Left hindlimb (tissue), 1 donor: ENCODE measurements around the gene SLC28A2.
A peak's percentile ranks its signal among the peaks of the same experiment; 100 is the strongest.
"Not testable (repeated sequence)": the region's sequence is repeated elsewhere in the genome, so short reads cannot be mapped to it uniquely, and the experiment has no call there.

Experiments
- DNase-seq: peaks from one replicate; pipeline ENCODE4 v3.0.0-alpha.2; 2018

SLC28A2 gene

GRCh38 chr15:45265506-45265905, 13.5 kb downstream of the SLC28A2 start:
- DNase-seq = no peak

DNA sequence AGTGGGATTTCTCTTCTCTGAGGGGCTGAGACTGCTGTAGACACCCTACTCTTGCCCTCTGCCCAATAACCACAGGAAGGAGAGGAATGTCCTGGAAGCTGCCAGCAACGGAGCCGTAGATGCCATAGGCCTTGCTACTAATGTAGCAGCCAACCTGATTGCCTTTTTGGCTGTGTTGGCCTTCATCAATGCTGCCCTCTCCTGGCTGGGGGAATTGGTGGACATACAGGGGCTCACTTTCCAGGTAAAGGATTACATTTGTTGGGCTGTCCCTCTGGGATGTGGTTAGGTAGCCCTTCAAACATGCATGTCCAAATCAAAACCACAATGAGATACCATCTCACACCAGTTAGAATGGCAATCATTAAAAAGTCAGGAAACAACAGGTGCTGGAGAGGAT, 16.1 kb downstream of the SLC28A2 start:
- no peak for DNase-seq

- DNase-seq = no peak
These were observed 22.8 kb downstream of the SLC28A2 start for GRCh38 chr15:45274636-45275380.

GRCh38 chr15:45276831-45277230, 24.8 kb downstream of the SLC28A2 start:
- no peak for DNase-seq

DNA sequence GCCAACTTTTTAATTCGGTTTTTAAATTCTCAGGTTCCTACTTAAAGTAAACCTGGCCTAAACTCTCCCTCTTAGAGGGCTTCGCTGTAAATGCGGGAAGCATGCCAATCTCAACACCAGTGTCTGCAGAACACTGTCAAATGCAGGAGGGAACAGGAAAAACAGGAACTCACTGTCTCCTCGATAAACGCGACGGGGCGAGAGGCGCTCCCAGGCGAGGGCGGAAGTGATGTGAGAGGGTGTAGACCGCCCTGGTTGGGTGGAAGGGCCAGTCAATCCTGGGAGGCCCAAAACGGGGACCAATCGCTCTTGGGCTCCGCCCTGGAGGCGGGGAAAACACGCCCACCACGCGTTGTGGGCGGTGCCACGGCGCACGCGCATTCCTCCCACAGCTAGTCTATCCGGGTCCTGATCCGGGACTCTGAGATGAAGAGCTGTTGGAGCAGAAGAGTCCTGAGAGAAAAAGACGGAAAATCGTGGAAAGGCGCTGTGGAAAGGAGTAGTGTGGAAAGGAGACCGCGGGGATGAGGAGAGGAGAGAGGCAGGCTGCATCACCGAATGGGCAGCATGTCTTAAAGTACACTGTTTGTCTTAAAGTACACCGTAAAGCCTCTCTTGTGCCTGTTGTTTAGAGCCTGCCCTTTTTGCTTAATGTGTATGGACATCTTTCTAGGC, 27.1 kb downstream of the SLC28A2 start:
- DNase-seq = peak; percentile 98

DNA sequence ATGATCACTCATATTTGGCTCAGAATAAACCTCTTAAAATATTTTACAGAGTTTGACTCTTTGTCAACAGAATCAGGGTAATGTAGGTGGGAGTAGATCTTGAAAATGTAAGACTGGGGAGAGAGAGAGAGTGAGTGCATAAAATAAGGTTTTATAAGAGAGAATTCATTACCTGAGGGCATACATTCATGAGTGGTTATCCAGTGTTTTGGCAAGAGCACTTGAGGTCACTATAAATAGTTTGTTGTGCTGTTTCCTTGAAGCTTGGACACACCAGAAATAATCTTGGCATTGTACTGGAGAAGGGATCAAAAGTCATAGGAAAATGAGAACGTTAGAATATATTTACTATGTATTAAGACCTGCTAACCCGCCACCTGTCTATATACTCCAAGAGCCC, 33.4 kb downstream of the SLC28A2 start:
- no peak for DNase-seq

DNA sequence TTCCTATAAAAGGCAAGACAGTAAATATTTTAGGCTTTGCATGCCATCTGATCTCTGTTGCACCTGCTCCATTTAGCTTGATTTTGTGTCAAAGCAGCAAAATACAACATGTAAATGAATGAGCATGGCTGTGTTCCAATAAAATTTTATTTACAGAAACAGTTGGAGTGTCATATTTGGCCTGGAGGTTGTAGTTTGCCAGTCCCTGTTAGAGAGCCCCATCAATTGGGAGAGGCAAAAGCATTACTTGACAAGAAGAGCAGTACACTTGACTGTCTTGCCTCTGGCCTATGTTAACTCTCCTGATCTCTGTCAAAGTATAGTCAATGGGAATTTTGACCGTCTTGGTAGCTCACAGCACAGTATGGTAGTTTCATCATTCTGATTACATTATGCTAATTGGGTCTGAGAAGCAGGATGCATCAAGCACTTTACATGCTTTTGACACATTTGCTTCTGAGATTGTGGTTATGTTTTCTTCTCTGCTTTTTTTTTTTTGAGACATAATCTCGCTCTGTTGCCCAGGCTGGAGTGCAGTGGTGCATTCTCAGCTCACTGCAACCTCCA, 35.4 kb downstream of the SLC28A2 start:
- DNase-seq = no peak

- DNase-seq = no peak
These were observed 36.9 kb downstream of the SLC28A2 start for GRCh38 chr15:45288947-45289346.

DNA sequence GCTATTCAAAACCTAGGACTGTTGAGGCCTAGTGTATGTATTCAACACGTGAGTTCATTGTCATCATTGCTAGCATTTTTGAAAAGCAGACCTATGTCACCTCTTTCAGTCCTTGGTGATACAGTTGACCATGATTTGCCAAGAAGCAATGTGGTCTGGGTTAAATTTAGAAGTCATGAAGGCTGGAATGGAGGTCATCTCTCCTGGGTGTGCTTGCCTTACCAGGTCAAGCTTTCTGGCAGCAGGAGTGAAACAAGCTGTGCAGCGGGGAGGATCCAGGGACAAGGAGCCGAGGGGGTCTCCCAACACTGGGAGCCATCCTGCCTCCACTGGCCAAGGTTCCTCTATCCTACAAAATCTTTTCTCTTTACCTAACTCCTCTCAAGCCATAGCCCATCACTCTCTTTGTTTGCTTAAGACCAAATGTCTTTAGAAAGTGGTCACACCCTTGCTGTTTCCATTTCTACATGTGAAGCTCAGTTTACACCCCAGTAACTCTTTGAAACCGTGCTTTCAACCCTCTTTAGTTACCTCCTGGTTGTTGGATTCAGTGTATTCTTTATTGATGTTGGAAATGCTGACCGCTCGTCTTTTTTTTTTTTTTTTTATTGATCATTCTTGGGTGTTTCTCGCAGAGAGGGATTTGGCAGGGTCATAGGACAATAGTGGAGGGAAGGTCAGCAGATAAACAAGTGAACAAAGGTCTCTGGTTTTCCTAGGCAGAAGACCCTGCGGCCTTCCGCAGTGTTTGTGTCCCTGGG, 40.0 kb downstream of the SLC28A2 start:
- DNase-seq = no peak

- DNase-seq = not testable (repeated sequence)
These were observed 41.3 kb downstream of the SLC28A2 start for GRCh38 chr15:45293326-45293725.

GRCh38 chr15:45298964-45299378, 46.9 kb downstream of the SLC28A2 start:
- not testable (repeated sequence) for DNase-seq

DNA sequence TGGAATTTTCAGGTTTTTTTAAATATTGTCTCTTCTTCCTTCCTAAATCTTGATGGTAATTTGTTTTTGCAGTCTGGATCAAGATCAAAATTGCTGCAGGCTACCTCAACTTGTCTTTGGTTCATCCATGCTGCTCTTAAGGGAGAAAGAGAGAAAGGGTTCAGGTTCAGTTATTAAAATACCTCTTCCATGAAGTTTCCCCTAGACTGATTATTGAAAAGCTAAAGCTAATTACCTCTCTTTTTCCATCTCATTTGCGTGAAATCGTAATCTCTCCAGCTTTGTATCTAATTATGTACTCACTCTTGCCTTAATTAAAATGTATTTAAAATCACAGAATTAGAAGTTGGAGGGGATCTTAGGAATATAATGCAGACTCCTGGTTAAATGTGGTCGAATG, 52.7 kb downstream of the SLC28A2 start:
- DNase-seq = no peak

- no peak for DNase-seq
These were observed 54.1 kb downstream of the SLC28A2 start for GRCh38 chr15:45306105-45306504.

- DNase-seq = no peak
These were observed 55.3 kb downstream of the SLC28A2 start for GRCh38 chr15:45307230-45307924.

DNA sequence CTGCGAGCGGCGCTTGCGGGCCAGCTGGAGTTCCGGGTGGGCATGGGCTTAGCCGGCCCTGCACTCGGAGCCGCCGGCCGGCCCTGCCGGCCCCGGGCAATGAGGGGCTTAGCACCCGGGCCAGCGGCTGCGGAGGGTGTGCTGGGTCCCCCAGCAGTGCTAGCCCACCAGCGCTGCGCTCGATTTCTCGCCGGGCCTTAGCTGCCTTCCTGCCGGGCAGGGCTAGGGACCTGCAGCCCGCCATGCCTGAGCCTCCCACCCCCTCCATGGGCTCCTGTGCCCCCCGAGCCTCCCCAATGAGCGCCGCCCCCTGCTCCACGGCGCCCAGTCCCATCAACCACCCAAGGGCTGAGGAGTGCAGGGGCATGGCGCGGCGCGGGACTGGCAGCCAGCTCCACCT, 62.1 kb downstream of the SLC28A2 start:
- not testable (repeated sequence) for DNase-seq

DNA sequence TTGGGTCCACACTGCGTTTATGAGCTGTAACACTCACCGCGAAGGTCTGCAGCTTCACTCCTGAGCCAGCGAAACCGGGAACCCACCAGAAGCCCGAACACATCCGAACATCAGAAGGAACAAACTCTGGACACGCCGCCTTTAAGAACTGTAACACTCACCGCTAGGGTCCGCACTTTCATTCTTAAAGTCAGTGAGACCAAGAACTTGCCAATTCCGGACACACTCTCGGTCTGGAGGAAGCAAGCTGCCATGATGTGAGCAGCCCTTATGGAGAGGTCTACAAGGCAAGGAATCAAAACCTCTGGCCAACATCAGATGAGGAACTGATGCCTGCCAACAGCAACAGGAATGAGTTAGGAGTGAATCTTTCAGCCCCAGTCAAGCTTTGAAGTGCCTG, 62.9 kb downstream of the SLC28A2 start:
- no peak for DNase-seq

DNA sequence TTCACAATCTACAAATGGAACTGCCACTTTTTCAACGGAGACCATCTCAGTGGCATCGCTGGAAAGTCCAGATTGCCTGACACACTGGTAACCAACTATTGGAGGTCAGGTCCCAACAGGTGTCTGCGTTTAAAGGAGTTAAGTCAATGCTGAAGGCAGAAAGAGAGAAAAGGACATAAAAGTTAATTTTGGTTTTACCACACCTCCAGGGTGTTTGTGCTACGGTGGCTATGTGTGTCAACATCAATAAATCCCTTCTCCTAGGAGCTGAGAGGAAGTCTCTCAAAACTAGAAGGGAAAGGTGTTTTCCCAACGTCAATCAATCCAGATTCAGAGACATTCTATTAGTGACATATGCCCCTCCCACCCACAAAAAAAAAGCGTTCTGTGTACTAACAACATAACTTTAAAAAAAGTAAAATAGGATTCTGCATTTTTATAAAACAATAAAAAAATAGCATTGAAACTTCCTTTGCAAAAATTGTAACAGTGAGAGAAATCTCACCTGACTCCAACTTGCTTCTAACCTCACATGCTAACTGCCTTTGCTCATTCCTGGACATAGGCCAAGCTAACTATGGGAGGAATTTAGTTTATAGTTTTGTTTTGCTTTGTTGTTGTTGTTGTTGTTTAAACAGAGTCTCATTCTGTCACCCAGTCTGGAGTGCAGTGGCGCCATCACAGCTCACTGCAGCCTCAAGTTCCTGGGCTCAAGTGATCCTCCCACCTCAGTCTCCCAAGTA, 67.6 kb downstream of the SLC28A2 start:
- DNase-seq = no peak

DNA sequence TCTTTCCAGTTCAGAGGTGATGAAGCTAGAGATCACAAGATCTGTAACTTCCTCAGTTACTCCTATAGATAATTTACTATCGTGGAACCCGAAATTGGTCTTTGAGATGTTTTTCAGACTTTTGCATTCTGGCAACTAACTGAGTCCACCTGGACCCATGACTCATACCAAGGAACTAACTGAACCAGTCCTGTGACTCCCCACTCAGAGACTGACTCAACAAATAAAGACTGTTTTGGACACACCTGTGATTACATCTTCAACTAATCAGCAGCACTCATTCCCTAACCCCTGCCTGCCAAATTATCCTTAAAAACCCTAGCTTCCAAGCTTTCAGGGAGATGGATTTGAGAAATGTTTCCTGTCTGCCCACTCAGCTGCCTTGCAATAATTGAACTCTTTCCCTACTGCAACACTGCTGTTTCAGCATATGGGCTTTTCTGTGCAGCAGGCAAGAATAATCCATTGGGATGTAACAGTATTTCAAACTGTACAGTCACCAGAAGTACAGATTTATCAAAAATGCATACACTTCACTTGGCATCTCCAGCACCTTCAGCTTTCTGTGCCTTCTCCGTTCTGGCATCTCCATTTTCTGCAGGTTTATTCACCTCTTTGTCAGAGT, 68.7 kb downstream of the SLC28A2 start:
- DNase-seq = no peak

DNA sequence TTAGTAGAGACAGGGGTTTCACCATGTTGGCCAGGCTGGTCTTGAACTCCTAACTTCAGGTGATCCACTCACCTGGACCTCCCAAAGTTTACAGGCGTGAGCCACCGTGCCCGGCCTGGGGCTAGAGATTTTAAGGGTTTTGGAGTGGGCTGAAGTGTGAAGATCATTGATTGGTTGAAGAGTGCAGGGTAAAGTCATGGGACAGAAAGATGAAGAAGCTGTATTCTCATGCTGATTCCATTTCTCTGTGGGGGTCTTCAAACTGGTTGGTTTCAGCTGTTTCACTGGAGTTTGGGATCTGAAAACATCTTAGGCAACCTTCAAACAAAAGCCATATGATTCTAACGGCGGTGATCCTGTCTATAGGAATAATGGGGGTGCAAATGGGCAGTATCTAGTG, 74.2 kb downstream of the SLC28A2 start:
- no peak for DNase-seq

DNA sequence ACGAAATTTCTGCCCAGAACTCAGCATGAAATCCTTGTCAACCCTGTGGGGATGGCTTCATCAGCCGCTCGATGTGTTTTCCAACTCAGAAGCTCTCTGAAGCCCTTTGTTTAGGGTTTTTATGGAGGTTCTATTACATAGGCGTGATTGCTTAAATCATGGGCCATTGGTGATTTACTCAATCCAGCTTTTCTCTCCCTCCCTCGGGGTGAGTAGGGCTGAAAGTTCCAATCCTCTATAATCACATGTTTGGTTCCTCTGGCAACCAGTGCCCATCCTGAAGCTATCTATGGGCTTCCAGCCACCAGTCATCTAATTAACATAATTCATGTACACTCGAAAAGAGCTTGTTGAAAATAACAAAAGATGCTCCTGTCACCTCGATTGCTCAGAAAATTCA, 74.7 kb downstream of the SLC28A2 start:
- no peak for DNase-seq
